Thyroid gland (tissue), 4 donors: ENCODE data around the gene SLC19A2. TPM values are rescaled to one million over a fixed set of nuclear protein-coding genes. Genes with fewer than 3 reads are reported as not detected.

Experiments
- DNase-seq, 2 donors: peaks; one replicate each; pipeline ENCODE4 v3.0.0-alpha.2; 2019
- H3K27ac ChIP-seq, 3 donors: fragments of 200-600 bp; sonication (generic); 1 replicate in 2 of 3; 2 replicates in 1 of 3; pipeline ENCODE4 v1.5.1; 2016 to 2019; ENCODE audit warnings: mild to moderate bottlenecking in 1 of 3, moderate library complexity in 1 of 3
- H3K27me3 ChIP-seq: fragments of 200-600 bp; sonication (generic); one replicate; pipeline ENCODE4 v1.5.1; 2019
- H3K36me3 ChIP-seq, 2 donors: fragments of 200-600 bp; sonication (generic); one replicate each; pipeline ENCODE4 v1.5.1; 2016 to 2019
- H3K4me1 ChIP-seq, 2 donors: fragments of 200-600 bp; sonication (generic); one replicate each; pipeline ENCODE4 v1.5.1; 2017 to 2019
- H3K4me3 ChIP-seq, 3 donors: fragments of 200-600 bp; sonication (generic); replicated peaks in 1 of 3; 1 replicate in 2 of 3; 2 replicates in 1 of 3; pipeline ENCODE4 v1.5.1; 2016; ENCODE audit warnings: mild to moderate bottlenecking in 1 of 3
- H3K9me3 ChIP-seq: fragments of 200-600 bp; sonication (generic); one replicate; pipeline ENCODE4 v1.5.1; 2017
- CTCF ChIP-seq, 6 experiments: fragments of 200-600 bp in 3 of 6; fragments of 450-650 bp in 3 of 6; sonication (generic) in 3 of 6; IDR thresholded peaks; one replicate each; pipeline ENCODE4 v1.5.1; 2016 to 2019; ENCODE audit warnings: antibody characterized with exemption in 6 of 6, mild to moderate bottlenecking in 2 of 6, inconsistent platforms in 1 of 6, moderate library complexity in 1 of 6
- POLR2A ChIP-seq, 2 donors: fragments of 450-650 bp; IDR thresholded peaks; one replicate each; pipeline ENCODE4 v1.6.1; 2017; ENCODE audit warnings: antibody characterized with exemption in 2 of 2, mild to moderate bottlenecking in 2 of 2, moderate library complexity in 1 of 2
- WGBS, 2 donors: methylation state at CpG; one replicate each; pipeline ENCODE4 v1.1.5; 2017; 5-methylcytosine and 5-hydroxymethylcytosine counted together
- intact Hi-C: fragments of 100-400 bp; cut with DNase I; formaldehyde crosslinking; loops from one replicate; pipeline ENCODE4 v1.15.1; 2023
- small RNA-seq: library from RNA; depleted of rRNA; stranded (forward); fragments of <200 nt; gene quantifications from one replicate; pipeline ENCODE3, GENCODE V24; 2016
- total RNA-seq, 4 donors: library from RNA; depleted of rRNA; stranded (reverse); fragments of >200 nt; gene quantifications; one replicate each; pipeline ENCODE4 v1.2.3, GENCODE V29; 2016

Gene SLC19A2
- total RNA-seq, 4 donors from 2014 or later, result 19.0 to 41.0 (median 27.8) TPM

- no peaks in the 10 kb centered on the region for H3K36me3 ChIP-seq
- no peak overlapping the region for H3K27ac ChIP-seq
- H3K4me3 ChIP-seq, result no peak overlapping the region
- H3K27me3 ChIP-seq, result no peaks in the 10 kb centered on the region
- TF ChIP-seq CTCF (IDR thresholded peaks at IDR 0.05) (no peak), POLR2A (IDR thresholded peaks at IDR 0.05) (no peak)
- WGBS, 2 donors, result 78 to 92% methylated on average over 2 of the region's 2 CpGs
- DNase-seq, result no peak
- intact Hi-C loops, result no loop called here
- H3K9me3 ChIP-seq, result no peaks in the 10 kb centered on the region
- H3K4me1 ChIP-seq, result no peaks in the 10 kb centered on the region
These were observed 70.8 kb downstream of the SLC19A2 start for GRCh38 chr1:169414952-169415351.

Small RNA genes lying within 50 kb of the gene (small RNA-seq; reads per million reads assigned to genes)
- not detected for gene AL021068.2

Other genes with a start within 250 kb of the SLC19A2 start
- 10 to 100 TPM; 26.3 to 44.9 (median 36.4) TPM for gene NME7, start 118.1 kb downstream of the SLC19A2 start, total RNA-seq
- 10 to 100 TPM; 26.3 to 37.1 (median 32.5) TPM for gene BLZF1, start 117.7 kb downstream of the SLC19A2 start, total RNA-seq
- under 1 TPM in 3 of 4 donors, not detected in 1; 0.40 to 0.63 (median 0.56) TPM for gene CCDC181, start 58.5 kb downstream of the SLC19A2 start, total RNA-seq
- gene F5, start 100.5 kb upstream of the SLC19A2 start, total RNA-seq, result 1 to 10 TPM in 3 of 4 donors, under 1 TPM in 1; 0.79 to 3.0 (median 1.8) TPM
- gene SELP, start 144.2 kb upstream of the SLC19A2 start, total RNA-seq, result 1 to 10 TPM; 3.6 to 8.2 (median 5.4) TPM
- 1 to 10 TPM in 3 of 4 donors, under 1 TPM in 1; 0.45 to 4.2 (median 1.7) TPM for gene SELL, start 225.7 kb upstream of the SLC19A2 start, total RNA-seq
- gene SELE, start 248.1 kb upstream of the SLC19A2 start, total RNA-seq, result 10 to 100 TPM in 1 of 4 donors, 1 to 10 TPM in 2, under 1 TPM in 1; 0.67 to 16.3 (median 1.5) TPM